GM12872 (cell line): ENCODE results near the gene BCAS3.

Experiments used
- CTCF ChIP-seq: IDR thresholded peaks from 3 replicates; pipeline ENCODE4 v1.5.1; 2011; ENCODE audit warnings: low read depth, mild to moderate bottlenecking, low read length, moderate library complexity; ENCODE audit not compliant: insufficient read depth

BCAS3 gene

GRCh38 chr17:61237275-61237674 is 559.6 kb downstream of the BCAS3 start:
- no peak for TF ChIP-seq CTCF

GRCh38 chr17:61238455-61238933 is 560.8 kb downstream of the BCAS3 start:
- TF ChIP-seq CTCF: no peak

- no peak for TF ChIP-seq CTCF
Observed at GRCh38 chr17:61239327-61239726, 561.7 kb downstream of the BCAS3 start.

GRCh38 chr17:61239953-61240352 is 562.3 kb downstream of the BCAS3 start:
- TF ChIP-seq CTCF: no peak

- TF ChIP-seq CTCF: no peak
Observed at GRCh38 chr17:61240851-61241468, 563.3 kb downstream of the BCAS3 start.

- no peak for TF ChIP-seq CTCF
Observed at GRCh38 chr17:61245706-61246135, 568.1 kb downstream of the BCAS3 start.

GRCh38 chr17:61247439-61247838 is 569.8 kb downstream of the BCAS3 start:
- no peak for TF ChIP-seq CTCF
